Progenitor cell of endocrine pancreas (in vitro differentiated cells): Measurements from ENCODE around the gene SYT14. TPM values are rescaled to one million over a fixed set of nuclear protein-coding genes. Genes with fewer than 3 reads are reported as not detected.

Experiments used
- DNase-seq: peaks from one replicate; pipeline ENCODE4 v3.0.0; 2021; ENCODE audit warnings: low spot score; ENCODE audit not compliant: unreplicated experiment
- H3K27ac Mint-ChIP-seq: 2 replicates; pipeline ENCODE4 v1.8.0; 2021; ENCODE audit warnings: mild to moderate bottlenecking, moderate library complexity, mixed read lengths
- H3K27me3 Mint-ChIP-seq: 2 replicates; pipeline ENCODE4 v1.8.0; 2021; ENCODE audit warnings: mixed read lengths
- H3K36me3 Mint-ChIP-seq: 2 replicates; pipeline ENCODE4 v1.8.0; 2022; ENCODE audit warnings: mixed read lengths; ENCODE audit not compliant: insufficient read depth
- H3K4me1 Mint-ChIP-seq: 2 replicates; pipeline ENCODE4 v1.8.0; 2021; ENCODE audit warnings: low read depth, mixed read lengths
- H3K4me3 Mint-ChIP-seq: 2 replicates; pipeline ENCODE4 v1.8.0; 2021; ENCODE audit warnings: low read depth, mild to moderate bottlenecking, moderate library complexity, mixed read lengths
- H3K9me3 Mint-ChIP-seq: 2 replicates; pipeline ENCODE4 v1.8.0; 2021; ENCODE audit warnings: low read depth, mixed read lengths
- CTCF ChIP-seq: fragments of 200-600 bp; sonication (generic); IDR thresholded peaks from one replicate; pipeline ENCODE4 v1.5.0; 2021; ENCODE audit warnings: antibody characterized with exemption, mild to moderate bottlenecking; ENCODE audit not compliant: unreplicated experiment
- total RNA-seq: library from RNA; stranded (reverse); gene quantifications from 2 replicates; pipeline ENCODE4 v1.2.1, GENCODE V29; 2021

The SYT14 gene
- total RNA-seq, 1 donor from 2014 or later, result 3.7 TPM

GRCh38 chr1:210085359-210085758, 147.3 kb downstream of the SYT14 start:
- Mint-ChIP-seq H3K4me1 (no peaks in the 10 kb centered on the region), H3K9me3 (no peaks in the 10 kb centered on the region), H3K27ac (no peak overlapping the region), H3K27me3 (no peaks in the 10 kb centered on the region), H3K4me3 (no peak overlapping the region), H3K36me3 (no peaks in the 10 kb centered on the region)
- no peak for TF ChIP-seq CTCF
- no peak for DNase-seq

DNA sequence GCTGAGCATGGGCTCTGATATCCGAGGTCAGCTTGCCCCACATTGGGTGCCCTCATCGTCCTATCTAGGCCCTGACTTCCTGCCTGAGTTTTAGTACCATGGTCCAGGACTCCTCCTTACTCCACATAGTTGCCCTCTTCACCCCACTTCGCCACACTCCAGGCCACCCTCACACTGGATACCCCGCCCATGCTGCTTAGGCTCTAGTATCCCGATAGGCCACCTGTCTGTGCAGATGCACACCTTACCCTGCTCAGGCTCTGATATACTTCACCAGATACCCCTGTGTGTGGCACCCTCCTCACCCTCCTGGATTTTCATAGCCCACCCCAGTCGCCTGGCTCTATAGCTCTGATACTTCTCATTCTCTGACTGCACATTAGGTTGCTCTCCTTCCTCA, 149.0 kb downstream of the SYT14 start:
- H3K27ac Mint-ChIP-seq, result no peak overlapping the region
- no peaks in the 10 kb centered on the region for H3K4me1 Mint-ChIP-seq
- no peaks in the 10 kb centered on the region for H3K9me3 Mint-ChIP-seq
- no peak for TF ChIP-seq CTCF
- DNase-seq, result no peak
- no peaks in the 10 kb centered on the region for H3K27me3 Mint-ChIP-seq
- no peaks in the 10 kb centered on the region for H3K36me3 Mint-ChIP-seq
- no peak overlapping the region for H3K4me3 Mint-ChIP-seq

- Mint-ChIP-seq H3K4me3 (no peak overlapping the region), H3K4me1 (no peaks in the 10 kb centered on the region), H3K9me3 (no peaks in the 10 kb centered on the region), H3K36me3 (no peaks in the 10 kb centered on the region), H3K27ac (no peak overlapping the region), H3K27me3 (no peaks in the 10 kb centered on the region)
- DNase-seq, result no peak
- TF ChIP-seq CTCF, result no peak
Observed at GRCh38 chr1:210089855-210090254, 151.8 kb downstream of the SYT14 start.

GRCh38 chr1:210092366-210092765, 154.3 kb downstream of the SYT14 start:
- no peaks in the 10 kb centered on the region for H3K36me3 Mint-ChIP-seq
- H3K4me1 Mint-ChIP-seq, result peaks cover 3% of the 10 kb centered on the region
- H3K27me3 Mint-ChIP-seq, result no peaks in the 10 kb centered on the region
- TF ChIP-seq CTCF, result no peak
- H3K27ac Mint-ChIP-seq, result no peak overlapping the region
- no peaks in the 10 kb centered on the region for H3K9me3 Mint-ChIP-seq
- no peak overlapping the region for H3K4me3 Mint-ChIP-seq
- no peak for DNase-seq

DNA sequence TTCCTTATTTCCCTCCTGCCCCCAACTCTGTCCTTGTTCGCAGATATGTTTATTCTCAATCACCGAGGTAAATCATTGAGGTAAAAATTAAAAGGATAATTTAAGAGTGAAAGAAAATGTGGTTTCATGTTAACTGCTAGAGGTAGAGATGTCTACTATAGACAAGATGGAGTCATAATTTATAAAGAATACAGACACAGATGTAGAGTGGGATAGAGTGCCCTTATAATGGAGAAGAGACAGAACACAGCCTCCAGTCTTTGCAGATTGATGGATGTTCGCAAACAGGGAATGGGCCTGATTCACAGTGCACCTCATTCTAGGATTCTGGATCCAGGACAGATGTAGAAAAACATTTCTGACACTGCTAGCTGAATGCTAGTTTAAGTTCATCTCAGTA, 155.4 kb downstream of the SYT14 start:
- no peak for TF ChIP-seq CTCF
- no peaks in the 10 kb centered on the region for H3K9me3 Mint-ChIP-seq
- no peaks in the 10 kb centered on the region for H3K36me3 Mint-ChIP-seq
- no peak overlapping the region for H3K4me3 Mint-ChIP-seq
- H3K27me3 Mint-ChIP-seq, result no peaks in the 10 kb centered on the region
- no peak overlapping the region for H3K27ac Mint-ChIP-seq
- peaks cover 3% of the 10 kb centered on the region for H3K4me1 Mint-ChIP-seq
- no peak for DNase-seq
